Neuron (in vitro differentiated cells): ENCODE measurements around the gene ARMC8.

Experiments
- H2AFZ ChIP-seq: one replicate; pipeline ENCODE4 v1.6.1; 2013; ENCODE audit warnings: low read depth, mild to moderate bottlenecking, inconsistent platforms, low read length, moderate library complexity
- H3K27me3 ChIP-seq: one replicate; pipeline ENCODE4 v1.6.1; 2013; ENCODE audit warnings: low read length; ENCODE audit not compliant: insufficient read depth
- H3K36me3 ChIP-seq: one replicate; pipeline ENCODE4 v1.6.1; 2013; ENCODE audit warnings: low read length; ENCODE audit not compliant: insufficient read depth
- H3K4me1 ChIP-seq: one replicate; pipeline ENCODE4 v1.6.1; 2013; ENCODE audit warnings: low read length; ENCODE audit not compliant: insufficient read depth
- H3K4me3 ChIP-seq: 2 replicates; pipeline ENCODE4 v1.5.1; 2013; ENCODE audit warnings: mild to moderate bottlenecking, low read length, moderate library complexity
- H3K9me3 ChIP-seq: one replicate; pipeline ENCODE4 v1.6.1; 2013; ENCODE audit warnings: low read length

ARMC8 gene

DNA sequence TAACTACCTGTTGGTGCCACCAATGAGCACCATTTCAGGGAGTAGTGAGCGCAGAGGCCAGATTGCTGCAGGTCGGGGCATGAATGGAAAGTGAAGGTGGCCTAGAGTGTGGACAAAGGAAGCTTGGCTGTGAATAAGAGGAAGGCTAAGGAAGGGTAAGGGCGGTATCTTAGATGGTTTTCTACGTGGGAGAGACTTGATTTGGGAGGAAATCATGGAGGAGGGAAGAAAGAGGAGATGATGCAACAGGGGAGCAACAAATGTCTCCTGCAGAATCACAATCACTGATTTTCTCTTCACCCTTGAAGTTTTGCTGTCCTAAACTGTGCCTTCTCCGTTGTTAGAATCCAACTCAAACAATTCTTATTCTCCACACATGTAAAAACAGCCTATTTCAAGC lies 120.8 kb downstream of the ARMC8 start:
- Histone ChIP-seq H2AFZ (no peak overlapping the region), H3K4me1 (no peaks in the 10 kb centered on the region), H3K9me3 (peaks cover 5% of the 10 kb centered on the region), H3K36me3 (no peaks in the 10 kb centered on the region), H3K27me3 (no peaks in the 10 kb centered on the region), H3K4me3 (no peak overlapping the region)

- Histone ChIP-seq H3K9me3 (peaks cover 5% of the 10 kb centered on the region), H3K4me3 (no peak overlapping the region), H3K36me3 (no peaks in the 10 kb centered on the region)
Measured at GRCh38 chr3:138308783-138309182, 121.7 kb downstream of the ARMC8 start.

GRCh38 chr3:138310494-138310893 lies 123.4 kb downstream of the ARMC8 start:
- Histone ChIP-seq H3K36me3 (no peaks in the 10 kb centered on the region), H2AFZ (no peak overlapping the region), H3K4me1 (no peaks in the 10 kb centered on the region), H3K4me3 (no peak overlapping the region), H3K9me3 (peaks cover 5% of the 10 kb centered on the region), H3K27me3 (no peaks in the 10 kb centered on the region)

More at GRCh38 chr3:138308783-138309182, 121.7 kb downstream of the ARMC8 start:
- no peaks in the 10 kb centered on the region for H3K27me3 ChIP-seq
- no peaks in the 10 kb centered on the region for H3K4me1 ChIP-seq
- no peak overlapping the region for H2AFZ ChIP-seq

DNA sequence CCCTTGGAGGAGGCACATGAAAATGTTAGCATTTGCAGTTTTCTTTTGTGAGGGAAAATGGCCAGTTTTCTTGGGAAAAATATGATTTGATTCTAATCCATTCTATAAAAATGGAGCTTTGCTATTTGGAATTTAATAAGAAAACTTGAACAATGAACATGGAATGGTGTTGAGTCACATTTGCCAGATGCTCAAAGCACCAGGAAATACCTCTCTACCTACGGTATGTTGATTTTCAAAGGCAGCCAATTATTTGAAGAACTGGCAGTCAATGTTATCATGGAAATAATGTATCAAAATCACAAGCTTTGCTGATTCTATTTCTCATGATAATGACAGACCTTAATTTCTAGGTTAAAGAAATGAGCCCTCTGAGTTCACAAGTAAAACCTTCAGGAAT lies 127.7 kb downstream of the ARMC8 start:
- Histone ChIP-seq H3K4me3 (no peak overlapping the region), H3K36me3 (no peaks in the 10 kb centered on the region), H3K9me3 (no peaks in the 10 kb centered on the region), H3K27me3 (no peaks in the 10 kb centered on the region), H2AFZ (no peak overlapping the region), H3K4me1 (no peaks in the 10 kb centered on the region)

DNA sequence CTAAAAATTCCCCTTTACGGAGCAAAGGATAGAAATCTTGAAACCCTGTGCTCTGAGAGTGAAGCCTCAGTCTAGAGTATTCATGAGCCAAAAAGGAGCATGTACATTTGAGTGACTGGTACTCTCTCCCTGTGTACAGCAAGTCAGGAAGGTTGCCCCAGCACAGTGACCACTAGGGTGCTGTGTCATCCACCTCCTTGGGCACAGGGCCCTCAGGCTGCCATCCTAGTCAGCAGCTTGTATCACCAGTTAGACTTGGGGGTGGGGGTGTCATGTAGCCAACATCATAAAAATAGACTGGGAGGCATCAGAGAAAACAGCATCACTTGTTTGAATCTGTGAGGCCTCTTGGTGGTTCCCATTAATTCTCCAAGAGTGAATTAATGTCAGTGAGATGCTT lies 130.6 kb downstream of the ARMC8 start:
- peaks cover 3% of the 10 kb centered on the region for H3K27me3 ChIP-seq
- no peak overlapping the region for H3K4me3 ChIP-seq
- peaks cover 2% of the 10 kb centered on the region for H3K4me1 ChIP-seq
- H3K36me3 ChIP-seq, result no peaks in the 10 kb centered on the region
- H2AFZ ChIP-seq, result no peak overlapping the region
- H3K9me3 ChIP-seq, result no peaks in the 10 kb centered on the region

DNA sequence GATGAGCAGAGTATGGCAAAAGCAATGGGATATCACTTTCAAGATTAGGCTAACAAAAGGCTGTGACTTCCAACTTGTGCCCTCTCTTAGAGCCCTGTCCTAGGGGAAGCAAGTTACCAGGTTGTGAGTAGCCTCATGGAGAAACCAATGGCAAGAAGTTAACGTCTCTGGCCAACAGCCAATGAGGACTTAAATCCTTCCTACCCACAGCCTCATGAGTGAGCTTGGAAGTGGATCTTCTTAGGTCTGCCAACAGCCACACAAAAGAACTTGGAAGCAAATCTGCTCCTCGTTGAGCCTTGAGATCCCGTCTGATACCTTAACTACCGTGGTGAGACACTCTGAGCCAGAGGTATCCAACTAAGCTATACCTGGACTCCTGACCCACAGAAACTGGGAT lies 136.9 kb downstream of the ARMC8 start:
- H3K4me3 ChIP-seq, result no peak overlapping the region
- H2AFZ ChIP-seq, result no peak overlapping the region
- peaks cover 3% of the 10 kb centered on the region for H3K27me3 ChIP-seq
- H3K9me3 ChIP-seq, result no peaks in the 10 kb centered on the region
- H3K36me3 ChIP-seq, result no peaks in the 10 kb centered on the region
- H3K4me1 ChIP-seq, result peaks cover 8% of the 10 kb centered on the region

GRCh38 chr3:138325990-138326389 lies 138.9 kb downstream of the ARMC8 start:
- Histone ChIP-seq H2AFZ (no peak overlapping the region), H3K4me1 (peaks cover 13% of the 10 kb centered on the region), H3K4me3 (no peak overlapping the region), H3K36me3 (no peaks in the 10 kb centered on the region), H3K27me3 (no peaks in the 10 kb centered on the region), H3K9me3 (no peaks in the 10 kb centered on the region)

- Histone ChIP-seq H3K4me3 (no peak overlapping the region), H3K4me1 (peaks cover 12% of the 10 kb centered on the region), H3K36me3 (no peaks in the 10 kb centered on the region), H3K27me3 (no peaks in the 10 kb centered on the region), H3K9me3 (no peaks in the 10 kb centered on the region), H2AFZ (no peak overlapping the region)
Measured at GRCh38 chr3:138326866-138327595, 139.9 kb downstream of the ARMC8 start.

DNA sequence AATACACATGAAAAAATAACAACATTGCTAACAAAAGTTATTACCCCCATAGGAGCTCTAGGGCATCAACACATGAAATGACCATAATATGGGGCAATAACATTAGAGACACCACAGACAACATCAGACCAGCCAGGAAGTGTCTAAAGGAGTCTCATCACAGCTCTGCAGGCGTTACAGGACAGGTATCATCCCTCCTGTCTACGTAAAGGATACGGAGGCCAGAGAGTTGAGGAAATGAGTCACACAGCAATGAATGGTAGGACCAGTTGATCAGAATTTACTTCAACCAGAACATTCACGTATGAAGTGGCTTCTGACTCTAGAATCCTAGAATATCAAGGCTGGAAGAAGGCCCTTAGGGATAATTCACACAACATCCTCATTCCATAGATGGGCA lies 140.7 kb downstream of the ARMC8 start:
- Histone ChIP-seq H2AFZ (no peak overlapping the region), H3K4me3 (no peak overlapping the region), H3K36me3 (no peaks in the 10 kb centered on the region), H3K27me3 (no peaks in the 10 kb centered on the region), H3K4me1 (peaks cover 11% of the 10 kb centered on the region), H3K9me3 (no peaks in the 10 kb centered on the region)

DNA sequence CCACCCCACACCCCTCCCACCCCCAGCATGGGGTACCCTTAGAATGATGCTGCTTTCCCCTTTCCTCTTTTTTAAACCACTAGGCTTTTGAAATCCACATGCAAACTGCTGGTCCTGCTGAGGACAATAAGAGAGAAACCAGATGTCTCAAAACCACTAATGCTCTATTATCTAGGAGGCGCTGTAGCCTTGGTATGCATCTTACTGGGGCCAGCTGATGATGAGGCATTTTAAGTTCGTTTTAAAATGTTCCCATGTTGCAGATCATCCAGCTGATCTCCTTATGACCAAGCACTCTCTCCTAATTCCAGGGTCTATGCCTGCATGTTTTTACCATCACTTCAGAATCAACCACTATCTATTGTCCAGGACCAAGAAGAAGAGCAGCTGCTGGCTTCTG lies 141.2 kb downstream of the ARMC8 start:
- no peaks in the 10 kb centered on the region for H3K36me3 ChIP-seq
- H3K9me3 ChIP-seq, result no peaks in the 10 kb centered on the region
- H2AFZ ChIP-seq, result peak overlapping the region; percentile 92
- H3K4me3 ChIP-seq, result peak overlapping the region; percentile 55
- no peaks in the 10 kb centered on the region for H3K27me3 ChIP-seq
- peaks cover 11% of the 10 kb centered on the region for H3K4me1 ChIP-seq

- Histone ChIP-seq H3K4me3 (peak within 1 kb of the TSS; percentile 55), H2AFZ (peak within 1 kb of the TSS; percentile 92), H3K4me1 (peaks cover 11% of the 10 kb centered on the region), H3K27me3 (no peaks in the 10 kb centered on the region), H3K9me3 (no peaks in the 10 kb centered on the region), H3K36me3 (no peaks in the 10 kb centered on the region)
Measured at GRCh38 chr3:138329127-138329983, 142.3 kb downstream of the ARMC8 start, which contains the start of gene NME9. NME9 (minus strand) TSS chr3:138329851; CDS start chr3:138329335, 516 bp downstream.

GRCh38 chr3:138329984-138330293 lies 142.8 kb downstream of the ARMC8 start:
- H3K4me1 ChIP-seq, result peaks cover 11% of the 10 kb centered on the region
- peak overlapping the region; percentile 55 for H3K4me3 ChIP-seq
- no peaks in the 10 kb centered on the region for H3K36me3 ChIP-seq
- H2AFZ ChIP-seq, result peak overlapping the region; percentile 92
- H3K27me3 ChIP-seq, result peaks cover 3% of the 10 kb centered on the region
- no peaks in the 10 kb centered on the region for H3K9me3 ChIP-seq

GRCh38 chr3:138331143-138331894 lies 144.2 kb downstream of the ARMC8 start:
- Histone ChIP-seq H3K27me3 (peaks cover 9% of the 10 kb centered on the region), H2AFZ (no peak overlapping the region), H3K4me1 (peaks cover 11% of the 10 kb centered on the region), H3K36me3 (no peaks in the 10 kb centered on the region), H3K9me3 (no peaks in the 10 kb centered on the region), H3K4me3 (no peak overlapping the region)
